Cerebellar cortex (tissue), 1 donor: Measurements from ENCODE around the gene TP53BP1.
A peak's percentile ranks its signal among the peaks of the same experiment; 100 is the strongest.

Source experiments
- DNase-seq: peaks from one replicate; pipeline ENCODE4 v3.0.0-alpha.2; 2015; ENCODE audit warnings: low spot score

Gene TP53BP1

GRCh38 chr15:43484455-43484854 lies 8.5 kb downstream of the TP53BP1 start:
- no peak for DNase-seq

- peak; percentile 52 for DNase-seq
These were observed 9.4 kb downstream of the TP53BP1 start for GRCh38 chr15:43483297-43484128.

GRCh38 chr15:43473885-43474284 lies 19.1 kb downstream of the TP53BP1 start:
- no peak for DNase-seq

- DNase-seq: no peak
These were observed 21.0 kb downstream of the TP53BP1 start for GRCh38 chr15:43471975-43472374.

GRCh38 chr15:43469867-43470266 lies 23.1 kb downstream of the TP53BP1 start:
- no peak for DNase-seq

GRCh38 chr15:43465100-43465499 lies 27.9 kb downstream of the TP53BP1 start:
- no peak for DNase-seq

- no peak for DNase-seq
These were observed 29.0 kb downstream of the TP53BP1 start for GRCh38 chr15:43463998-43464397.

GRCh38 chr15:43463507-43463906 lies 29.4 kb downstream of the TP53BP1 start:
- DNase-seq: no peak

GRCh38 chr15:43449981-43450380 lies 43.0 kb downstream of the TP53BP1 start:
- no peak for DNase-seq

- DNase-seq: no peak
These were observed 46.6 kb downstream of the TP53BP1 start for GRCh38 chr15:43446344-43446743.

GRCh38 chr15:43441316-43441715 lies 51.6 kb downstream of the TP53BP1 start:
- DNase-seq: peak; percentile 46

GRCh38 chr15:43440721-43441281 lies 52.2 kb downstream of the TP53BP1 start:
- DNase-seq: peak; percentile 89

- DNase-seq: no peak
These were observed 53.7 kb downstream of the TP53BP1 start for GRCh38 chr15:43439268-43439667.

GRCh38 chr15:43436395-43436794 lies 56.6 kb downstream of the TP53BP1 start:
- DNase-seq: no peak

GRCh38 chr15:43434446-43434845 lies 58.5 kb downstream of the TP53BP1 start:
- DNase-seq: no peak

- DNase-seq: no peak
These were observed 59.2 kb downstream of the TP53BP1 start for GRCh38 chr15:43433661-43434303.

- no peak for DNase-seq
These were observed 59.8 kb downstream of the TP53BP1 start for GRCh38 chr15:43433165-43433564.

GRCh38 chr15:43429687-43430086 lies 63.3 kb downstream of the TP53BP1 start:
- no peak for DNase-seq

GRCh38 chr15:43423793-43424192 lies 69.2 kb downstream of the TP53BP1 start:
- DNase-seq: no peak

GRCh38 chr15:43420876-43421275 lies 72.1 kb downstream of the TP53BP1 start:
- no peak for DNase-seq

GRCh38 chr15:43420435-43420834 lies 72.5 kb downstream of the TP53BP1 start:
- DNase-seq: no peak

GRCh38 chr15:43414196-43414595 lies 78.8 kb downstream of the TP53BP1 start:
- DNase-seq: no peak

- no peak for DNase-seq
These were observed 80.9 kb downstream of the TP53BP1 start for GRCh38 chr15:43412096-43412495.
